Superior temporal gyrus (tissue), 1 donor: ENCODE results near the gene PMFBP1.

Source experiments
- DNase-seq: peaks from one replicate; pipeline ENCODE4 v3.0.0-alpha.2; 2016; ENCODE audit errors: extremely low spot score

PMFBP1 gene

DNA sequence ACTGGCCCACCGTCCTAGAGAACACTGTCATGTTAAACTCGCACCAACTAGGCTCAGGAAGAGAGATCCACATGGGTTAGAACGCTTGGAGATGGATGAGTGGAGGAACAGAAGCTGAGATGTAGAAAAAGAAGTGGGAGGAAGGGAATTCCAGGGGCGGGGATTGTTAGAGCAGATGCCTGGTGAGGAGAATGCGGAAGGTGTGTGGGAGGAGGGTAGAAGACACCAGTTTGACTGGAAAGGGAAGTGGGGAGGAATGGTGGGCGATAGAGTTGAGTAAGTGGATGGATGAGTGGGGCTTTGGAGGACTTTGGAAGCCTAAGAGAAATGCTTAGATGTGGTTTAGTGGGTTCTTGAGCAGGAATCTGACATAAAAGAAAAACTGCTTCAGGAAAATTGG, 40.9 kb downstream of the PMFBP1 start:
- DNase-seq = no peak

- no peak for DNase-seq
These were observed 41.8 kb downstream of the PMFBP1 start for GRCh38 chr16:72129976-72130656.

GRCh38 chr16:72128701-72129100, 43.3 kb downstream of the PMFBP1 start:
- DNase-seq = no peak

GRCh38 chr16:72126429-72126765, 45.6 kb downstream of the PMFBP1 start:
- DNase-seq = peak; percentile 18

DNA sequence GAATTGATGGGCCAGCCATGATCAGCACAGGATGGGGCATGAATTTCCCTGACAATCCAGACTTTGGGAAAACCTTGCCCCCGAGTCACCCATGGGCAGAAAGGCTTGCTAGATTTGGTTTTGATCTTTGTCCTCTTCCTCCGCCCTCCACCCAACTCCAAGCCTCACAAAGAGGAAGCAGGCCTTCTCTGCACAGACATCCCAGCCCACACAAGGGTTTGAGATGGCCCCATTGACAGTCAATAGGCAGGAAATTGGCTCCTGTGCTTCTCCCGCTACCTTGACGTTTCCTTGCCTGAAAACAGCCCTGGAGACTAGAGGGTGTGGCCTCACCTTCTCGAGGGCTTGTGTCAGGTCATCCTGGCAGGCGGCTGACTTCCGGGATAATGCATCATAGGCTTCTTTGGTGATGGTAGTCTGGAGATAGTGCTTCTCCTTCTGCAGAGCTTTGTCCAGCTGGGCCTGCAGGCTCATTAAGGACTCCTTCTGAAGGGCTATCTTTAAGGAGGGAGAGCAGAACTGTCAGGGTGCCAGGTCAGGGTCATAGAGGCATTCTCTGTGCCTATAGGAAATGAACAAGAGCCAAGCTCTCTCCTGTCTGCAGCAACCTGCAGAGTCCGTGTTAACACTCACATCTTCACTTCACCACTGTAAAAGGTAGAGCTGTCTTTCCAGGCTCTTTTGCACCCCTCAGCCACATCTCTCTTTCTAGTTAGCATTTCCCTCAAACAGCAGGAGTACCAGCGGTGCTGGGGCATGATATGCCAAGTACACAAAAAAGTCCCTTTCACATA, 46.1 kb downstream of the PMFBP1 start:
- no peak for DNase-seq

DNA sequence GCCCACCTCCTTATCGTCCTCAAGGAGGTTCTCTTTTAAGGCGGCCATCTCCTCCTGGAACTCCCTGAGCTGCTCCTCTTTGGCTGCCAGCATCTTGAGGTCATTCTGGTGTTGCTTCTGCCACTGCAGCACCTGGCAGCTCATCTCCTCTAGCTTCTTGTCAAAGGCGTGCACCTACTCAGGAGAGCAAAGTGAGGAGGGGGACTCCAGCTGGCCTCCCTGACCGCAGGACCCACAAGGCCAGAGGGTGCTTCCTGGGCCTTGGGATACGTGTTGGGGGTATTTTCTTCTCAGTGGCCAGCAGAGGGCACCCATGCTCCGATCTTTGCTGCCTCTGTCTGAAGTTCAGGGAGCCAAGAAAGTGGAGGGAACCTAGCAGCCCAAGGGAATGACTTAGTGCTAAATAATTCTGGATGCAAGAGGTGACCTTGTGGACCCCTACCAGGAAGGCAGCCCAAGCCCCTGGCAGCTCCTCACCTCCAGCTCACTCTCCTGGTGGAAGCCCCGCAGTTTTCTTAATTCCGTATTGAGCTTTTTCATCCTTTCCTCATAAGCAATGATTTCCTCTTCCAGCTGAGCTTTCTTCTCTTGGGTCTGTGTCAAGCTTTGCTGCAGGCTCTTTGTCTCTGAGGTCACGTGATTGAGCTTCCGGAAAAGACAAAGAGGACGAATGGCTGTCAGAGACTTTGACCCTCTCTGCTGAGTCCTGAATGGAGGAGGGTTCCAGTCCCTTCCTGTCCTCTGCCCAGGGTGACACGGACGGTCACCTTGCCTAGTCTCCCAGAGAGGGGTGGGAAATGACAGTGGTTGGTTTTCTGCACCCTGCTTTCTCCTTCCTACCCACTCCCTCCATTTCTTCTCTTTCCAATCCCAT, 47.0 kb downstream of the PMFBP1 start:
- DNase-seq = peak; percentile 86

DNA sequence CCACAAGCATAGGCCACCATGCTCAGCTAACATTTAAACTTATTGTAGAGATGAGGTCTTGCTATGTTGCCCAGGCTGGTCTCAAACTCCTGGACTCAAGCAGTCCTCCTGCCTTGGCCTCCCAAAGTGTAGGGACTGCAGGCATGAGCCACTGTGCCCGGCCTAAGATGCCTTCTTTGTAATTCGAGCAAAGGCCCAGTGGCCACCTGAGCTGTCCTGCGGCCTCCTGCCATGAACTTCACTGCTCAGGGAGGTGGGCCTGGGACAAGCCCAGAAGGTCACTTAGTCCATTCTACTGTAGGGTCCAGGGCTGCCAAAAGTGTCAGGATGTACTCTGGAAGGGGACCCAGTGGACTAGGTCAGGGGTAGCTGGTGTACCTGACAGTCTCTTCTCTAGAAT, 47.8 kb downstream of the PMFBP1 start:
- DNase-seq = no peak

DNA sequence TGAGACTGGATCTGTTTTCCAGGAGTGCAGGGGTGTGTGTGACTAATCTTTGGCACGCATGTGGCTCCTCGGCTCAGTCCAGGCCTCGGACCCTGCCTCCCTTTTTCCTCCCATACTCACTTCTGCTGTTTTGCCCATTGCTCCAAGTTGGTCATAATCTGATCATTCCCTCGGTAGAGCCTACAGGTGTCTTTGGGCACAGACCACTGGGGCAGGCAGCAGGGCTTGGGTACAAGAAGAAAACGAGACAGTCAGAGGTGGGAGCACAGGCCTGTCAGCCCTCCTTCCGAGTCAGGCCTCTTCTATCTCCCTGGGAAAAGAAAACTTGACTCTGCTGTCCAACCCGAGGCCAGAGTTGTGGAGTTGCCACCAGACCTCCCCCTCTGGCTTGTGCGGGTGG, 48.5 kb downstream of the PMFBP1 start:
- no peak for DNase-seq

GRCh38 chr16:72122916-72123315, 49.0 kb downstream of the PMFBP1 start:
- DNase-seq = no peak

- DNase-seq = no peak
These were observed 49.6 kb downstream of the PMFBP1 start for GRCh38 chr16:72122308-72122707.

DNA sequence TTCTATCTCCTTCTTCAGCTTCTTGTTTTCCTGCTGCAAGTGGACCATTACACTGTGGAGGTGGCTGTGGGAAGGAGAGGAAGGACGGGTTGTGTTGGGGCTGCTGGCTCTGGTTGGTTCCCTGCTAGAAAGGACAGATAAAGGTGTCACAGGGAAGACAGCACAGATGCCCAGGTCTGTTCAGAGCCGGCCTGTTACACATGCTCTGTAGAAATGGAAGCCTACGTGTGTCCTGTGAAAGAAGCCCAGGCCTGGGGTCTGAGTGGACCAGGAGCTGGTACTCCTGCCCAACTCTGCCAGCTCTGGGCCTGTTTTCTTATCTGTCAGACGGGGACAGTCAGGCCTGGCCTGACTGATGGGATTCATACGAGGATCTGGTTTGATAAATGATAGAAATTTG, 51.9 kb downstream of the PMFBP1 start:
- DNase-seq = no peak

GRCh38 chr16:72113616-72113945, 58.4 kb downstream of the PMFBP1 start:
- no peak for DNase-seq

- DNase-seq = no peak
These were observed 58.9 kb downstream of the PMFBP1 start for GRCh38 chr16:72112906-72113615.

GRCh38 chr16:72112452-72112792, 59.5 kb downstream of the PMFBP1 start:
- no peak for DNase-seq

- no peak for DNase-seq
These were observed 60.1 kb downstream of the PMFBP1 start for GRCh38 chr16:72111657-72112451.

DNA sequence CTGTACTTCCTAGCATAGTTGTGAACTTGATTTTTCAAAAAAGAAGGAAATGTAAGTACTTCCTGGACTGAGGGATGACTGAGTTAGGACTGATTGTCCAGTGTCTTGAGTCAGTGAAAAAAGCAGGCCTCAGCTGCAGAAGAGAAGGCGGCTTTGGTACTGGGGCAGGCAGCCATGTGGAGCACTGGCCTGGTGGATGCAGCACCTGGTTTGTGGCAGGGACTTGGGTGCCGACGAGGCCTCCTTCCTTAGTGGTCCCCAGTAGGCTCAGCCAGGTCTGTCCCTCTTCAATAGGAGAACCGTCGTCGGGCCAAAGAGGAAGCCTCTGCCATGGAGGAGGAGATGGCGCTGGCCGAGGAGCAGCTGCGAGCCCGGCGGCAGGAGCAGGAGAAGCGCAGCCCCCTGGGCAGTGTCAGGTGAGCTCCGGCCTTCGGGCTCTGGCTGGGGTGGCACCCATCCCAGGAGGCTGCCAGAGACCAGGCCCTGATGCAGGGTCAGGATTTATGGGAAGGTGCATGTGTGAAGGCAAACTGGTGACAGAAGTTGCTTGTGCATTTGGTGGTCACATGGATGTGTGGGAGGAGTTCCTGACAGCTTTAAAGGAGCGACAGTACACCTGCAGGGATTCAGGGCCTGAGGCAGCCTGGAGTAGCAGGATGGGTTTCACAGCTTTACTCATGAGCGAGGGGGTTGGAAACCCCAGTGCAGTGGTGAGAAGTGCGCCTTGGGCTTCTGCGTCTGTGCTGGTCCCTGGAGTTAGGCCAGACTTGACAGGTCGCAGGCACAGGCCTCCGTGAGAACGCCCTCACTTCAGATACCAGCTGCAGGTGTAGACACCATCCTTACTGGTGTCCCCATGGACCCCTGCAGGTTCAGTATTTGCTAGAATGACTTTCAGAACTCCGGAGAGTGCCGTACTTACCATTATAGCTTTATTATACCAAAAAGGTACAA, 61.0 kb downstream of the PMFBP1 start:
- no peak for DNase-seq

GRCh38 chr16:72109966-72110530, 61.9 kb downstream of the PMFBP1 start:
- no peak for DNase-seq

DNA sequence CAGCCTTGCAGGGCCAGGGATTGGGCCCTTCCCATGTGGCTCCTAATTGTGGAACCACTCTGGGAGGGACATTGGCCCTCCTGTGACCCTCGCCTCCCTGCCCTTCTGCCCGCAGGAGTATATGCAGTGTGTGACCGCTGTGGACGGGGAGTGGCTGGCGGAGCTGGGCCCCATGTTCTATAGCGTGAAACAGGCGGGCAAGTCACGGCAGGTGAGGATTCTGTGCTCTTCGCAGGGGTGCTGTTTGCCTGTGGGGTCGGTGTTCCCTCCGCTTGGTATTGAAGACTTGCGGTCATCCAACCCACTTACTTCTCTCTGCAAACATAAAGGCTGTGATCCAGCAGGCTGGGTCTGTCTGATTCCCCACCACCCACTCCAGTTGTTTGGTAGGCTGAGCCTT, 62.7 kb downstream of the PMFBP1 start:
- no peak for DNase-seq

GRCh38 chr16:72108353-72109102, 63.4 kb downstream of the PMFBP1 start:
- DNase-seq = no peak
